RPMI8226 (cell line): ENCODE data around the gene PPT1.
A peak's percentile ranks its signal among the peaks of the same experiment; 100 is the strongest.

Source experiments
- DNase-seq: peaks from one replicate; pipeline ENCODE4 v3.0.0-alpha.2; 2015

The PPT1 gene

DNA sequence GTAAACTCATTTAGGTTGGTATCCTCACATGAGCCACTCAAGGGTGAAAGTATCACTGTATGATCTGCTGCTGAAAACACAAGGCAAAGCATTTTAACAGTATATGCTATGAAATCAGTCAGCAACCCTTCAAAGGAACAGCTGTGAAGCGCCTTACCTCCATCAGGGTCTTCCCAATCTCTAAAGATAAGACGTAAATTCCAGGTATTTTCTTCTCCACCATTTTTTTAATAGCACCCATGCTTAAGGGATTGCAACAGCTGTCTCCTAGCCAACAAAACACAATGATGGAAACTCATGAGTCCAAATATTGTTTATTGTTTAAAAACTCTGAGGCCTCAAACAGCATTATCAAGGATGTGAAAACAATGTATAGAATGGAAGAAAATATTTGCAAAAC, 4.8 kb downstream of the PPT1 start:
- no peak for DNase-seq

DNA sequence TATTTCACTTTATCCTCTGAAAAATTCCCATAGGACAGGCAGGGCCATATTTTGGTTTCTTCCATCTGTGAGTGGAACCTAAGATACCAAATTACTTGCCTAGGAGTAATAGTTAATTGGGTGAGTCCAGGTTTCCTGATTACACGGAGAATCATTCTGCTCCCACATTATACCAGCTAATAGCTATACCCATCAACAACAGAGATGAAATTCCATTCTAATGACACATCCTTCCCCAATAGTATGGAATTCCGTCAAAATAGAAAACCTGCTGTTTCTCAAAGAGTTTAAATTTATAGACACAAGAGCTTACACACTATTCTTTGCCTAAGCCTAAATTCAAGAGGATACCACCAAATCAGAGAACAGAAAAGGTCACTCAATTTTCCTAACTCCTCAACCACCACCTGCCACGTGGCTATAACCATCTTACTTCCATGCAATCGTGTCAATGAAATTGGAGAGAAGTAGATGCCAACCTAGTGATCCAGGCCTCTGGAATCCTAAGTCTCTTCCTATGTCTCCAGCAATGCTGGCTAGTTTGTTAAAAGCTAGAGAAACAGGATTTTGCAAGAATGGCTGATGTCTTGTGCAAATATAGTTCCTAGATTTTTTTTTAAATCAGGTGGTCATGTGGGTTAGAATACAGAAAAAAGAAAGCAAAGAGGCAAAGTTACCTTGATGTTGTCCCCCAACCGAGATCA, 6.2 kb downstream of the PPT1 start:
- DNase-seq: no peak

DNA sequence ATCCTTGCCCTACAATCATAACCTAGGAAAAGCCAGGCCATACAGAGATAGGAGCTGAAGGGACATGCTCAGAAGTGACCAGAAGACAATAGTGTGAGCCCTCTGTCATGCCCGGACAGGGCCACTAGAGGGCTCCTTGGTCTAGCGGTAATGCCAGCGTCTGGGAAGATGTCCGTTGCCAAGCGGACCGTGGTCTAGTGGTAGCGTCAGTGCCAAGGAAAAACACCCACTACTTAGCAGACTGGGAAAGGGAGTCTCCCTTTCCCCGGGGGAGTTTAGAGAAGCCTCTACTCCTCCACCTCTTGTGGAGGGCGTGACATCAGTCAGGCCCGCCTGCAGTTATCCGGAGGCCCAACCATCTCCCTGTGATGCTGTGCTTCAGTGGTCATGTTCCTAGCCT, 12.3 kb downstream of the PPT1 start:
- DNase-seq: peak; percentile 61

DNA sequence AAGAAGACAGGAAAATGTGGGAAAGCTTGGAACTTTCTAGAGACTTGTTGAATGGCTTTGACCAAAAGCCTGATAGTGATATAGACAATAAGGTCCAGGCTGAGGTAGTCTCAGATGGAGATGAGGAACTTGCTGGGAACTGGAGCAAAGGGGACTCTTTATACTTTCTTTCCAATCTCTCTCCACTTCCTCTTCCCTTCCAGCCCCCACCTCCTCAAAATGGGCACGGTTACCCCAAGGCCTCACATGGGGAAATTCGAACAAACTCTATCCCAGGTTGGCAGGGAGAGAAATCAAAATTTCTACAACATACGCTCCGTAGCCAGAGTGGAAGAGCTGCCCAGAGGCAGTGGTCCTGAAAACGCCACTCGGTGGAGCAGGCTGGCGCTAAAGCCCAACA, 15.2 kb downstream of the PPT1 start:
- no peak for DNase-seq

- DNase-seq: no peak
Observed at GRCh38 chr1:40079774-40080400, 17.2 kb downstream of the PPT1 start.

DNA sequence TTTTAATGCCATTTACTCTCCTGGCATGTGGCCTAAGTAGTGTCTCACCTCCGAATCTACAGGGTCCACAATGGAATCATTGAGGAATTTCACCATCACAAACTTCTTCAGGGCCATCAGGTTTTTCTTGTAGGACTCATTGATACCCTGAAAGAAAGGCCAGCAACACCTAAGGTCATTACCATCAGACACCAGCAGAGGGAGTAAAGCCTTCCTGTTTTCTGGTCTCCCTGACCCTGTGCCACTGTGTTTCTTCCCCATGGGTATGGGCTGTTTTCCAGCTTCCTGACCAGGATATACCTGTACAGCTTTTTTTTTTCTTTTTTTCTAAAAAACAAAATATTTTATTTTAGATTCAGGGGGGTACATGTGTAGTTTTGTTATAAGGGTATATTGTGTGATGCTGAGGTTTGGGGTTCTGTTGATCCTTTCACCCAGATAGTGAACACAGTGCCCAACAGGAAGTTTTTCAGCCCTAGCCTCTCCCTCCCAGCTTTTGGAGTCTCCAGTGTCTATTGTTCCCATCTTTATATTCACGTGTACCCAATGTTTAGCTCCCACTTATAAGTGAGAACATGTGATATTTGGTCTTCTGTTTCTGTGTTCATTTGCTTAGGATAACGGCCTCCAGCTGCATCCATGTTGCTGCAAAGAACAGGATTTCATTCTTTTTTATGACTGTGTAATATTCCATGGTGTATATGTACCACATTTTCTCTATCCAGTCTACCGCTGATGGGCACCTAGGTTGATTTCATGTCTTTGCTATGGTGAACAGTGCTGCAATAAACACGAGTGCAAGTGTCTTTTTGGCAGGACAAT, 18.3 kb downstream of the PPT1 start:
- peak; percentile 70 for DNase-seq

- no peak for DNase-seq
Observed at GRCh38 chr1:40076895-40077312, 20.1 kb downstream of the PPT1 start.

GRCh38 chr1:40075266-40075665, 21.8 kb downstream of the PPT1 start:
- no peak for DNase-seq

DNA sequence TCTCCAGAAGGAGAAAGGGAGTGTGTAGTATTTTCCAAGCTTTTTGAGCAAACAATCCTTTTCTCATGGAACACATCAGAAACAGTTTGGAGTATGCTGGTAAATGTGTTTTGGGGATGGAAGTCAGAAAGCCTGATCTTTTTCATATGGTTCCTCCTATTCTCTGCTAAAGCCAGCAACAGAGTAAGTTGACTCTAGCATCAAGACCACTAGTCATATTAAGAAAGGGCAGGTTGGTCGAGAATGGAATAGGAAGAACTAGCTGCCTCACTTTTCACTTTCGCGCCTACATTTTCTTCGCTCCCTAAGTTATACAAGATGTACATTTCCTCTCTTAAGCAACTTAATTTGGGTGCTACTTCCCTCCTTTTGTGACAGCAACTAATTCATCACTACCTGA, 24.0 kb downstream of the PPT1 start:
- DNase-seq: no peak

- DNase-seq: no peak
Observed at GRCh38 chr1:40072142-40072541, 24.9 kb downstream of the PPT1 start.

DNA sequence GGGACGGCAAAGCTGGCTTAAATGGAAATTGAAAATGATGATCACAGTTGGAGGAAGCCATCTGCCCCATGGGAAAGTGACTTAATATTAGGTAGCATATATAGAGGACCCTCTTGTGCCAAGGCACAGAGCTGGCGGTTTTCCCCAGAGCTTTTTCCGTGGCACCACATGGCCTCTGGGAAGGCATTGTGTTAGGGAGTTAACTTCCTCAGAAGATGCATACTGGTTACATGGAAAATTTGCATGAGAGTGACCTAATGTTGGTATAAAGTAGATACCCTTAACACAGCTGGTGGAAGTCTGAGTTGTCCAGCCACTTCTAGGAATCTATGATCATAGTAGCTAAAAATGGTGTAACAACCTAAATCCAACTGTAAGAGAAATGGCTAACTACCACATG, 29.2 kb downstream of the PPT1 start:
- no peak for DNase-seq

- DNase-seq: no peak
Observed at GRCh38 chr1:40067023-40067422, 30.0 kb downstream of the PPT1 start.

GRCh38 chr1:40064797-40065499, 32.1 kb downstream of the PPT1 start:
- DNase-seq: peak; percentile 53

GRCh38 chr1:40059960-40060750, 36.9 kb downstream of the PPT1 start:
- DNase-seq: no peak

- DNase-seq: peak; percentile 34
Observed at GRCh38 chr1:40059338-40059959, 37.6 kb downstream of the PPT1 start.

DNA sequence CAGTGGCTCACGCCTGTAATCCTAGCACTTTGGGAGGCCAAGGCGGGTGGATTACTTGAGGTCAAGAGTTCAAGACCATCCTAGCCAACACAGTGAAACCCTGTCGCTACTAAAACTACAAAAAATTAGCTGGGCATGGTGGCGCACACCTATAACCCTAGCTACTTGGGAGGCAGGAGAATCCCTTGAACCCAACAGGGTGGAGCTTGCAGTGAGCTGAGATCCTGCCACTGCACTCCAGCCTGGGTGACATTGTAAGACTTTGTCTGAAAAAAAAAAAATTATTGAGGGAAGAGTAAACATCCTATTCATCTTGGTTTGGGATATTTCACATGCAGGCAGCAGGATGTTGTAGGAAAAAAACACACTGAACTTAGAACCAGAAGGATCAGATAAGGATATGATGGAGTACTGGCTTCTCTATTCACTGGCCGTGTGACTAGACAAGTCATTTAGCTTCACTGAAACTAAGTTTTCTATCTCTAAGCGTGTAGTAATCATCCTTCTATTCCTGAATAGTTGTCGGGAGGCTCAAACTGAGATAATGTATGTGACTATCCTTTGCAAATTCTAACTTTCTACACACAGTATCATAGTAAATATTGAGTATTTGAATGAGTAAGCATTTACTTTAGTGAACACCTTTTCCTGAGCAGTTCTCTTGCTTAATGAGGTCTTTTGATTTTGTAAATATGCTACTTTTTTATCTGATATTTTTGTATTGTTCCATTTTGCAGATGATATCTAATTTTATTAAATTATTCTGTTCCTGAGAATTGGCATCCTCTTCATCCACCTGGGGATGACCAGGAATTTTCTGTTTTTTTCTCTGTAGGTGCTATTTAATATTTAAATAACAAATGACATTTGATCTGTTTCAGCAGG, 38.4 kb downstream of the PPT1 start:
- DNase-seq: no peak

GRCh38 chr1:40058097-40058452, 39.0 kb downstream of the PPT1 start:
- DNase-seq: no peak

- no peak for DNase-seq
Observed at GRCh38 chr1:40057310-40058030, 39.6 kb downstream of the PPT1 start.

DNA sequence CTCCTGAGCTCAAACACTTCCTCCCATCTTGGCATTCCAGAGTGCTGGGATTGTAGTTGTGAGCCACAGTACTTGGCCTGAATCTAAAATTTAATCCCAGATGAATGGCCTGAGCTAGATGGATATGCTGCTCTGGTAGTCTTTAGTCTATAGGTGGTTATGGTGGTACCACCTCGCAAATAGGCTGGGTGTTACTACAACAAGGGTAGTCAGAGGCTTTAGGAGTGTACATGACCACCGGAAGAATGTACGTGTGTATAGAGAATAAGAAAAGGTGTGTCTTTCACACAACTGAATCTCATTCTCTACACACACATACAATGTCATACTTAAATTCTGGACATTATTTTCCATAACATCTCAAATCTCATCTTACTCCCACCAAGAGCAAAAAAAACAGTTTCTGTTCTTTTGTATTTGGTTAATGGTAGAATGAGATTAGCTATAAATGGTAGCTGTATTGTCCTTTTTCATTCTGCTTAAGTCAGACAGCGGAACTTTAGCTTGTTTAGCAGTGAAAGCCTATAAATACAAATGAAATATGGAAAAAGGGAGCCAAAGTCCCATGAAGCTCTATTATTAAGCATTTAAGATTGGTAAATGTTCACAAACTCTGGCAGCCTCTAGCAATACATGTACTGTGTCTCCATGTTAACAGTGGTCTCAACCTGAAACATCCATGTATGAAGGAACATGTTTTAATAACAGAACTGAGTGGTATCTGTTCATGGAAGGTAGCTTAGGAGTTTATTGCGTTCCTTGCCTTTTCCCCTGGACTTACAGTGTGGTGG, 40.3 kb downstream of the PPT1 start:
- DNase-seq: no peak
